Calu3 (cell line): ENCODE results near the gene COX4I2. TPM values are rescaled to one million over a fixed set of nuclear protein-coding genes. Genes with fewer than 3 reads are reported as not detected.

ENCODE experiments used
- BruUV-seq: library from RNA; stranded (reverse); fragments of 400-500 nt; replicated peaks from 2 replicates; lab custom pipeline; 2021; lab: Mats Ljungman, UMichigan
- CTCF ChIA-PET: fragments of 300-600 bp; sonication (Branson Sonifier 250); formaldehyde crosslinking; loops from one replicate; lab custom pipeline; 2022; ENCODE audit warnings: antibody characterized with exemption; lab: Charles Lee
- DNase-seq: peaks from one replicate; pipeline ENCODE4 v3.0.0; 2022
- H3K27ac Mint-ChIP-seq: one replicate; pipeline ENCODE4 v1.8.0; 2022; ENCODE audit warnings: mixed read lengths; ENCODE audit not compliant: unreplicated experiment
- H3K27me3 Mint-ChIP-seq: one replicate; pipeline ENCODE4 v1.8.0; 2022; ENCODE audit warnings: mixed read lengths; ENCODE audit not compliant: unreplicated experiment
- H3K36me3 Mint-ChIP-seq: one replicate; pipeline ENCODE4 v1.8.0; 2022; ENCODE audit warnings: mild to moderate bottlenecking, moderate library complexity, mixed read lengths; ENCODE audit not compliant: insufficient read depth, unreplicated experiment
- H3K4me1 Mint-ChIP-seq: one replicate; pipeline ENCODE4 v1.8.0; 2022; ENCODE audit warnings: mild to moderate bottlenecking, low read depth, mixed read lengths; ENCODE audit not compliant: unreplicated experiment
- H3K4me3 Mint-ChIP-seq: one replicate; pipeline ENCODE4 v1.8.0; 2022; ENCODE audit warnings: mild to moderate bottlenecking, low read depth, moderate library complexity, mixed read lengths; ENCODE audit not compliant: unreplicated experiment
- H3K9me3 Mint-ChIP-seq: one replicate; pipeline ENCODE4 v1.8.0; 2022; ENCODE audit warnings: low read depth, mixed read lengths; ENCODE audit not compliant: unreplicated experiment
- intact Hi-C: fragments of 100-400 bp; cut with micrococcal nuclease; formaldehyde crosslinking; loops from one replicate; pipeline ENCODE4 v1.10.0; 2022; ENCODE audit not compliant: unreplicated experiment
- total RNA-seq: library from RNA; stranded (reverse); gene quantifications from 2 replicates; pipeline ENCODE4 v1.2.3, GENCODE V29; 2022
- TF ChIP-seq, protein P1 (sequence below): fragments of 200-600 bp; IDR thresholded peaks from one replicate; pipeline ENCODE4 v1.8.0; 2022; ENCODE audit warnings: antibody characterized with exemption; ENCODE audit not compliant: unreplicated experiment

COX4I2 gene
- total RNA-seq, 1 experiment from 2014 or later: not detected

GRCh38 chr20:31671324-31671723 is 33.6 kb downstream of the COX4I2 start:
- H3K36me3 Mint-ChIP-seq: peaks cover 97% of the 10 kb centered on the region
- peaks cover 83% of the 10 kb centered on the region for H3K4me1 Mint-ChIP-seq
- CTCF ChIA-PET: interaction anchor here (1.0 kb wide), 1 partner anchor 10 kb away, joined by 5 read pairs; no protein-coding TSS in a partner anchor
- intact Hi-C loops: no loop called here
- no peak overlapping the region for H3K4me3 Mint-ChIP-seq
- H3K27ac Mint-ChIP-seq: peak overlapping the region; percentile 49
- H3K27me3 Mint-ChIP-seq: no peaks in the 10 kb centered on the region
- DNase-seq: no peak
- BruUV-seq: no TSS peak
- no peaks in the 10 kb centered on the region for H3K9me3 Mint-ChIP-seq
- TF ChIP-seq, protein P1, sequence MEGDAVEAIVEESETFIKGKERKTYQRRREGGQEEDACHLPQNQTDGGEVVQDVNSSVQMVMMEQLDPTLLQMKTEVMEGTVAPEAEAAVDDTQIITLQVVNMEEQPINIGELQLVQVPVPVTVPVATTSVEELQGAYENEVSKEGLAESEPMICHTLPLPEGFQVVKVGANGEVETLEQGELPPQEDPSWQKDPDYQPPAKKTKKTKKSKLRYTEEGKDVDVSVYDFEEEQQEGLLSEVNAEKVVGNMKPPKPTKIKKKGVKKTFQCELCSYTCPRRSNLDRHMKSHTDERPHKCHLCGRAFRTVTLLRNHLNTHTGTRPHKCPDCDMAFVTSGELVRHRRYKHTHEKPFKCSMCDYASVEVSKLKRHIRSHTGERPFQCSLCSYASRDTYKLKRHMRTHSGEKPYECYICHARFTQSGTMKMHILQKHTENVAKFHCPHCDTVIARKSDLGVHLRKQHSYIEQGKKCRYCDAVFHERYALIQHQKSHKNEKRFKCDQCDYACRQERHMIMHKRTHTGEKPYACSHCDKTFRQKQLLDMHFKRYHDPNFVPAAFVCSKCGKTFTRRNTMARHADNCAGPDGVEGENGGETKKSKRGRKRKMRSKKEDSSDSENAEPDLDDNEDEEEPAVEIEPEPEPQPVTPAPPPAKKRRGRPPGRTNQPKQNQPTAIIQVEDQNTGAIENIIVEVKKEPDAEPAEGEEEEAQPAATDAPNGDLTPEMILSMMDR: no peak

- no peak overlapping the region for H3K27ac Mint-ChIP-seq
- H3K36me3 Mint-ChIP-seq: peaks cover 97% of the 10 kb centered on the region
- CTCF ChIA-PET: interaction anchor here (0.6 to 1.5 kb wide), 5 partner anchors 23 to 79 kb away, joined by 3 to 6 read pairs (median 3); partner anchors contain the start of gene BCL2L1
- intact Hi-C loops: no loop called here
- no peaks in the 10 kb centered on the region for H3K27me3 Mint-ChIP-seq
- no peak overlapping the region for H3K4me3 Mint-ChIP-seq
- TF ChIP-seq, protein P1: no peak
- peaks cover 83% of the 10 kb centered on the region for H3K4me1 Mint-ChIP-seq
- DNase-seq: no peak
- no peaks in the 10 kb centered on the region for H3K9me3 Mint-ChIP-seq
- BruUV-seq: no TSS peak
These were observed 35.7 kb downstream of the COX4I2 start for GRCh38 chr20:31673435-31673834.

- peaks cover 97% of the 10 kb centered on the region for H3K36me3 Mint-ChIP-seq
- intact Hi-C loops: no loop called here
- CTCF ChIA-PET: interaction anchor here (0.6 to 1.5 kb wide), 7 partner anchors 13 to 78 kb away, joined by 3 to 6 read pairs (median 3); partner anchors contain the start of gene BCL2L1
- DNase-seq: no peak
- H3K27me3 Mint-ChIP-seq: no peaks in the 10 kb centered on the region
- peak overlapping the region; percentile 78 for H3K27ac Mint-ChIP-seq
- peaks cover 86% of the 10 kb centered on the region for H3K4me1 Mint-ChIP-seq
- TF ChIP-seq, protein P1: no peak
- peak overlapping the region; percentile 35 for H3K4me3 Mint-ChIP-seq
- no peaks in the 10 kb centered on the region for H3K9me3 Mint-ChIP-seq
- BruUV-seq: no TSS peak
These were observed 36.3 kb downstream of the COX4I2 start for GRCh38 chr20:31673943-31674463.

GRCh38 chr20:31674895-31675827 is 37.4 kb downstream of the COX4I2 start:
- Mint-ChIP-seq H3K27me3 (no peaks in the 10 kb centered on the region), H3K4me1 (peaks cover 83% of the 10 kb centered on the region), H3K4me3 (peak overlapping the region; percentile 35), H3K9me3 (no peaks in the 10 kb centered on the region), H3K36me3 (peaks cover 97% of the 10 kb centered on the region), H3K27ac (peak overlapping the region; percentile 78)
- intact Hi-C loops: loop anchor here (5.0 kb wide), 1 partner anchor 47 kb away; the partner anchor contains the start of gene BCL2L1
- TF ChIP-seq, protein P1: no peak
- CTCF ChIA-PET: interaction anchor here (0.5 to 1.6 kb wide), 4 partner anchors 13 to 97 kb away, joined by 3 read pairs; no protein-coding TSS in a partner anchor
- BruUV-seq: no TSS peak
- DNase-seq: peak; percentile 35
